DMS153 treated with DMSO at 0.1 percent for 48 hours (cell line): ENCODE results near the gene ABHD17A.
A peak's percentile ranks its signal among the peaks of the same experiment; 100 is the strongest.

Experiments
- DNase-seq: peaks from one replicate; lab custom pipeline; 2025; ENCODE audit not compliant: unreplicated experiment; lab: John Stamatoyannopoulos, UW

Gene ABHD17A

GRCh38 chr19:1865172-1866010, 19.9 kb downstream of the ABHD17A start:
- no peak for DNase-seq

GRCh38 chr19:1864480-1865171, 20.7 kb downstream of the ABHD17A start:
- no peak for DNase-seq

- peak; percentile 49 for DNase-seq
Measured at GRCh38 chr19:1863638-1864479, 21.4 kb downstream of the ABHD17A start.

GRCh38 chr19:1863328-1863637, 22.0 kb downstream of the ABHD17A start, which contains the start of gene KLF16:
Gene KLF16, minus strand, starts transcription at chr19:1863579. Its CDS starts 82 bp downstream, at chr19:1863497.
- no peak for DNase-seq

- DNase-seq: no peak
Measured at GRCh38 chr19:1862424-1863327, 22.6 kb downstream of the ABHD17A start.

GRCh38 chr19:1862068-1862423, 23.2 kb downstream of the ABHD17A start:
- no peak for DNase-seq

GRCh38 chr19:1861599-1862031, 23.7 kb downstream of the ABHD17A start:
- DNase-seq: no peak

- no peak for DNase-seq
Measured at GRCh38 chr19:1860821-1861598, 24.3 kb downstream of the ABHD17A start.

- DNase-seq: no peak
Measured at GRCh38 chr19:1860042-1860775, 25.1 kb downstream of the ABHD17A start.

- DNase-seq: no peak
Measured at GRCh38 chr19:1859331-1859781, 25.9 kb downstream of the ABHD17A start.

GRCh38 chr19:1858412-1859081, 26.7 kb downstream of the ABHD17A start:
- no peak for DNase-seq

- no peak for DNase-seq
Measured at GRCh38 chr19:1857648-1858326, 27.5 kb downstream of the ABHD17A start.

- DNase-seq: no peak
Measured at GRCh38 chr19:1856698-1857603, 28.3 kb downstream of the ABHD17A start.

GRCh38 chr19:1856345-1856697, 29.0 kb downstream of the ABHD17A start:
- no peak for DNase-seq

GRCh38 chr19:1855828-1856255, 29.5 kb downstream of the ABHD17A start:
- no peak for DNase-seq

- DNase-seq: peak; percentile 24
Measured at GRCh38 chr19:1855040-1855827, 30.1 kb downstream of the ABHD17A start.
